GM19455 (cell line): ENCODE measurements around the gene SETBP1.

Experiments
- ATAC-seq: cut with Tn5 transposase; IDR thresholded peaks from one replicate; pipeline ENCODE4 v1.9.1; 2021; ENCODE audit not compliant: unreplicated experiment

SETBP1 gene

DNA sequence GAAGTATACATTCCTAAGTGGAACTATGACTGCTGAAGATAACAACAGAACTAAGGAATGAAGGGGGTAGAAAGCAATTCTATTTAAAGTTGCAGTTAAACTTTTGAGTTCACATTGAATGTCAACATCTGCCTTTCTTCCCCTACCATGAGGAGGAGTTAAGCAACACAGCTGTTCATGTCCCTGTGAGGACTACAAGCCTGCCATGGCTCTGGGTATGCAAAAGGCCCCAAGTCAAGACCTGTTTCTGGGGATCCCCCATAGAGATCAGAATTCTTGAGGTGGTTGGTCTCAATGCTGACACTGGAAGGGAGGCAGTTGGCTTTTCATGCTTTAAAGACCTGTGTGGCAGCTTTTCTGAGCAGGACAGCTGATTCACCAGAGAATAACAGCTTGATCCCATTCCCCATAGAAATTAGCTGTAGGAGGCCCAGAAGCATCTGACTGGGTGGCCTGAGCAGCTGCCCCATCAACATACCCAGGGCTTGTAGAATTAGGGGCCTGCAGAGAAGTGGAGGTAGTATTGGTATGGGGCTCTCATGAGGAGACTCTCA lies 131.0 kb downstream of the SETBP1 start:
- no peak for ATAC-seq

DNA sequence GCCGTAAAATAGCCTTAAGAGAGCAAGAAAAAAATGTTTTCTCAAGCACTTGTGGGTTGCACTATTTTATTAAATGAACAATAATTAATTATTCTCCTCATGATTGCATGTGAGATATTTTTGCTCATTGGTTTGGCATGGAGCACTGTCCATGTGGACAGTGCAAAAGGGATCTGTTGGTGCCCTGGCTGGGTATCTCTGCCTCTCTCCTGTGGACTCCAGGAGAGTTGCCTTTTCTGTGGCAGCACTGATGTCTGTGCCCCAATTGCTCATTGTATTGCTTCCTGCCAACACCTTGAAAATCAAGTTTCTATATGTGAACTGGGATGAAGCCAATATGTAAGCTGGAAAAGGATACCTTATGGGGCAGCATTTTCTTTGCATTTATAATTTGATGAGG lies 131.7 kb downstream of the SETBP1 start:
- no peak for ATAC-seq

DNA sequence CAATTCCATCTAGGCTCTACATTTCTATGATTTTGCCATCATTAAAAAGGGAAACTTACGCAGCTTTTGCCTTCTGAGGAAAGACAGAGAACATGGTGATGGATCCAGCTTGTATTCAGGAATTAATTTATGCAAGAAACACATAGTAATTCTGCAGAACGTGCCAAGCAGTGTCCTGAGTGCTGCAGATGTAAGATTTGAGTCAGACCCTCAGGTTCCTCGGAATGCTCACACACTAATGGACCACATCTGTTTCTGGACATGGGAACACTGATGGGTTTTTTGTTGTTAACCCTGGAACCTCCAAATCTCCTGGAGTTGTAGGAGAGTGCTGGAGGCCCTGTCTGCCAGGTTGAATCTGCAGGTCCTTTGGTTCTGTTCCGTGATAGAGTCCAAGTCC lies 132.9 kb downstream of the SETBP1 start:
- no peak for ATAC-seq

DNA sequence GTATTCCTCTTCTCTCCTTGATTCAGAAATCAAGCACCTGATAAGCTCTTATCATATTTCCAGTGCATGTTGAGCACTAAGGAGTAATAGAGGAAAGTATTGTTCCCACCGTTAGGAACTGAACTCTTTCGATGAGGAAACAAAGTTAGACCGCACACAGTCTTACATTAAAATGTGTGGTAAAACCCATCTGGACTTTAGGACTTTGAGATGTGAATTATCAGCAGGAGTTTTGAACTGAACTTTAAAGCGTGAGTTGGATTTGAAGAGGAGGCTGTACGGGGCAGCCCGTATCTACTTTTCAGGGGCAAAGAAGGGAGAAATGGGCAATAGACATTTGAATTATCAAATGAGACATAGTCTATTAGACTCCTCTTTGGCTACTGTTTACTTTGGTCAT lies 134.4 kb downstream of the SETBP1 start:
- ATAC-seq, result no peak

DNA sequence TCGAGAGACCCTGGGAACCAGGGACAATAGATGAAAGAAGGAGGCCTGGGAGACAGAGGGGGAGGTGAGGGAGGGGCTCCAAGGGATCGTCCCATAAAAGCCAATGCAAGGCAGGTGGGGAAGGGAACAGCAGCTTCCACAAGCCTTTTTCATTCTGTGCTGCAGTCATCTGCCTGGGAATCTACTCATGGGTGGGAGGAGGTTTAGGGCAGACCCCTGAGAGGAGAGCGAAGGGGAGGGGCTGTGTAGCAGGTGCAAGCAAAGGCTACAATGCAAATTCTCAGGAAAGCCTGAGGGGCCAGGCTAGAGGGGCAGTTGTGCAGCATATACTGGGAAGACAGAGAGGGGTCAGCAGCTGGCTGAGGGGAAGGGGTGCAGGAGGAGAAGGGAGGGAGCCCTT lies 135.4 kb downstream of the SETBP1 start:
- ATAC-seq, result no peak

DNA sequence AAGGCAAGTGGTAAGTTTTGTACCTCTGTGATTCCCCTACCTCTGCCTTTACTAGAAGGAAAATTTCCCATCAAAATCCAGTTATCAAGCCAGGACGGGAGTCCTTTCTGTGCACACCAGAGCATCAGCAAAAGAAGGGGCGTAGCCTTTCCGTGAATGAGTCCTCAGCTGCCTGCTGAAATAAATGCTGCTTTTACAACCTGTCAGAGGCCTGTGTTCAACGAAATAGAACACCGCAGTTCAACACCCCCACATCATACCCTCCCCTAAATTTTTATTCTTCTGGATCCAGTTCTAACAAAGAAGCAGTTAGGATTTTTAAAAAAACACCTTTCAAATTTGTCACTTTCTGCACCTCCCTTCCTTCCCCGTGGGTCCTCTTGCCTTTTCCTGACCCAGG lies 135.8 kb downstream of the SETBP1 start:
- no peak for ATAC-seq

DNA sequence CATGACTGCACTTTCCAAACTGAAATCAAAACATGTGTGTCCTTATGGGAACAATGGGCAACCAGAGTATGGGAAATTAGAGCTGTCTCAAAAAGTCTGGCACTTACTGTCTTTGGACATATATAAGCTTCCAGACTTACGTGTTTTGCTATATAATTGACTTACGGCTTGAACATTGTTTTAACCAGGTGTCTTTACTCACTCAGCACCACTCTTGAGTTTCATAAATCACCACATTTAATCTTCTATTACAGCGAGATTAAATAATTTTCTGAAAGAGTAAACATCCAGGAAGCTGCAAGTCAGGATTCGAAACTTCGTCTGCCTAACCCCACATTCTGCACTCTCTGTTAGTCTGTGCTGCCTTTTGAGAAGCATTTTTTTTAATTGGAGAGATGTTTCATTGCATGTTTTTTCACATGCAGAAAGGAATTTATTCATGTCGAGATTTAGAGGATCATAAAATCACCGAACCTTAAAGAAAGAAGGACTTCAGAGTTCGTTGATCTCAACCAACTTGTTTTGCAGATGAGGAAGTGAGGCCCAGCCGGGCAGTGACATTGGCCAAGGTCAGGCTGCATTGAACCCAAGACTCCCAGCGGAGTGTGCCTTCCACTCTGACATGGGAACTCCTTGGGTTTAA lies 137.3 kb downstream of the SETBP1 start:
- no peak for ATAC-seq

DNA sequence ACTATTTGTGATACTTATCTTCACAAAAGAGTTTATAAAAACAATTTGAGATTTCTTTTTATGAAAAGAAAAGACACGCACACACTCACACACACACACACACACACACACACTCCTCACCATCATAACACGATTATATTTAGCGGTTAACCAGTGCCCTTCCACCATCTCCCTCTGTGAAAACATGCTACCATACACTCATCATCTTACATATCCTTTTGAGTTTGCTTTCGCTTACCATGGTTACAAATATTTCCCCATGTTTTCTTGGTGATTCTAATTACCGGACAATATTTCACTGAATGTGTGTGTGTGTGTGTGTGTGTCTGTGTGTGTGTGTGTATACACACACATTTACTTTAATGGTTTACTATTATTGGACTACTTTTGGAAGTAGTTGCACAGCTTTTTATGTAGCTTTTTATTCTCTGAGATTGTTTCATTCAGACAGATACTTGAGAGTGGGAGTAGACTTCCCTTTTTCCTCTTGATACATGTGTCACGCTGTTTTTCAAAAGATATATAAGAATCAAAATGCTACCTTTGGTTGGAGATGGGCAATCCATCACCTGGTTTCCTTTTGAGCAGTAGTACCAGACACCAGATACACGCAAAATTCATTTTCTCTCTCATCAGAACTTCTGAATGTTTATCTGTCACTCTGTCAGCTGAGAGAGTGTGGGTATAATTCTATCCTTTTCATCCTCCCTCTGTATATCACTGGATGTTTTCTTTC lies 138.1 kb downstream of the SETBP1 start:
- no peak for ATAC-seq

DNA sequence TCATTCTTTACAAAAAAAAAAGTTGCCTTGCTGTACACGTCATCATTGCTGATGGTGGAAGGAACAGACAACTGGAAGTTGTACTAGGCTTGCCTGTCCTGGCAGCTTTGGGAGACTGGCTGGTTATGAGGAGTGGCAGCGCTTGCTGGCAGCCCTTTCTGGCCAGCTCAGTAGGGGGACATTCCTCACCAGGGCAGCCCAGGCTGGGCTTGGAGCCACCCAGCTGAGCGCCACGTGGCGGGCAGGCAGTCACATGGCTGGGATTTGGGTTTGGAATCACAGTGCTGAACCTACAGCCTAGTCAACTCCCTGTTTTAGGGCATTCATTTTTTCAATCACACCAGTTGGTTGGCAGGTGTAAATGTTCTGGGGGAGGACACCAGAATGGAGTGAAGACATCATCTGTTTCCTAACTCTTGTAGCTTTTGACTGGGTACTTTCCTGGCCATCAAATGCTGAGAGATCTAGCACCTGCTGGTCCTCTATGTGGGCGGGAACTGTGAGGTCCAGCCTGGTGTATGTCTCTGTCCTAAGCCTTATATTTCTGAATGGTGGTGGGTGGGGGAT lies 139.3 kb downstream of the SETBP1 start:
- no peak for ATAC-seq

DNA sequence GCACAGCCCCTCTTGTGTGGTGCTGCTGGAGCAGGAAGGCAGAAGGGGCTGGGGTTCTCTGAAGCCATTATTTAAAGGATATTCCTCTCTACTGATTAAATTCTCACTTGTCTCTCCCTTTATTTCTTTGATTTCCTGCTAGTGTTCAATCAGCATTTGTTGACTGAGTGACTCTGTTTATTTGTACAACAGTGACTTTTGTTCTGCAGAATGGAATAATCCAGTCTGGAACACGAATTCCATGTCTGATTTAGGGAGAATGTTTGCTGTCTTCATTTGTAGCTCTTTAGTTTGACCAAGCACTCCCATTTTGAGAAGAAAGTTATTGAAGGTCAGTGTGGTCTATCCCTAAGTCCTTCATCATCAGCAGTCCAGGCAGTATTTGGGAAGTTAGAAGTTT lies 141.2 kb downstream of the SETBP1 start:
- no peak for ATAC-seq

DNA sequence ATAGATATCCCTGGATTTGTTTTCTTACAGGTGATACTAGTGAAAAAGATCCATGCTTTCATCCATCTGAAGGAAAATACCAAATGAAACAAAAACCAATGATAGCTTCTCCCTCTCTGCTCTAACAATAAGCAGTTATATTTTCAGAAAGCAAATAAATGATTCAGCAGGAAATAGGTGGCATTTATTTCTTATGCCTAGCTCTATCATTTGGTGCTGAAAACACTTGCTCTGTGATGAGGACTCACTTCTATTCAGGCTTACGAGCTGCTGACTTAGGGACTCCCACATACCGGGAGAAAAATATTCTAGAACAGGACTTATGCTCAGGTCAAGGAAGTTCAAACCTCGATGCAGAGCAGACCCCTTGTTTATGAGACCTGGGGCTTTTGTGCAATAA lies 142.6 kb downstream of the SETBP1 start:
- no peak for ATAC-seq

DNA sequence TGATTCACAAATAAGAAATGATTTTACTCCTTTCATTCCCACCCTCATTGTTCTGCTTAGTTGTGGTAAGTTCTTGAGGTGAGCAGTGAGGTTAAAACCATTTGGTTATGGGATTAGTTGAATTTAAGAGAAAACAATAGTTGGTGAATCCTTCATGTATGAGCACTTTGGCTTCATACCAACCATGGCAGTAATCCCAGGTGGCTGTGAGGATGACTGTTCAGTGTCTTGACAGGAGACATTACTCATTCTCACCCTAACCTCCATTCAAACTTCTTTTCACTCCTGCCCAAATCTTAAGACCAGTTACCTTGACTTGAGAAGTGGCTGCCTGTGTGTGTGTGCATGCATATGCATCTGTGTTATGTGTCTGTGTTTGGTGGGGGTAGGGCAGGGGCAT lies 143.1 kb downstream of the SETBP1 start:
- no peak for ATAC-seq

DNA sequence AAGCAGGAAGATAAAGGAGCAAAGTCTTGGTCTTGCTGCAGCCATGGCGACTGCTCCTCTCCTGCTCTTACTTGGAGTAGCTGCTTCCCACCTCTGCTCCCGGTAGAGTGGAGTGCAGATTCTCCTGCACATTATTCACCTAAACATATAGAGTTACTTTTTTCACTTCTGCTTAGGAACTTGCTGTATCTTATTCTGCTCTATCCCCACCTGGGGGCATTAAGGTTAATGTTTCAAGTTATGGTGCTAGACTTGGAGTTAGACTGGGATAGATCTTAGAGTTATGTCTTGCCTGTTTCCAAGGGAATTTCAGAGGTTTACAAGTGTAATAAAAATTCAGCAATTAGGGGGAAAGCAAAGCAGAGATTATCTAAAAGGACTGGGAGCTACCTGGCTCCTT lies 144.2 kb downstream of the SETBP1 start:
- ATAC-seq, result no peak

DNA sequence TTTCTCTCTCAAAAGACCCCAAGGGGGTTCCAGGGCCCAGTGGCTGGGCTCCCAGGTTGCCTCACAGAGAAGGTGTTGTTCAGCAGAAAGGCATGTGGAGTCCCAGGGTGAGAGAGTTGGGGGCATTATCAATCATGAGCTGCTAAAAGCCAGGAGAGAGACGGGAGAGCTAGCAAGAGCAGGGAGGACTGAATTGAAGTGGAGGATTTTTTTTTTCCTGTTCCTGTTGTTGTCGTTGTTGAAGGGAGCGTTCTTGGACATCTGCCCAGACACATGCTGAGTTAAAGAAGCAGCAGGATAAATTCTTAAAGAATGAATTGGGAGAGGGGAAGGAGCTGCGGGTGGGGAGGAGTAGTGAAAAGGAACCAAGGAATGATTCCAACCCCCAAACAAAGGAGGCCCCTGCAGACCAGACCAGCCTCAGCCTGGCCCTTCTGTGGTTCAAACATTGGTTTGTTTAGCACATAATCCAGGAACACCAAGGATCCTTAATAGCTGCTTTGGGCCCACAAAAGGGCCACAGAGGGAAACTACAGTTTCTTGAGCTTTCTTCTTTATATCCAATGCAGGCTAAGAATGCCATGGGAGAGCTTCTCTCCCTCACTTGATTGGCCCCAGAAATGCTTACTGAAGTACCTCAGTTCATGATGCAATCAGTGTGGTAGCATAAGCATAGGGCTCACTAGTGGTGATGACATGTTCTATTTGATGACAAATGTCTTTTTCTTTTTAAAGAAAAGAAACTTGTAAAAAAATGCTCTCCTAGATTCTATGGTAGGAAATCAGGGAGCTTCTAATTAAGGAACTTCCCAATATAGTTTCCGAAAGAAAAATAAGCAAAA lies 146.0 kb downstream of the SETBP1 start:
- ATAC-seq, result no peak

DNA sequence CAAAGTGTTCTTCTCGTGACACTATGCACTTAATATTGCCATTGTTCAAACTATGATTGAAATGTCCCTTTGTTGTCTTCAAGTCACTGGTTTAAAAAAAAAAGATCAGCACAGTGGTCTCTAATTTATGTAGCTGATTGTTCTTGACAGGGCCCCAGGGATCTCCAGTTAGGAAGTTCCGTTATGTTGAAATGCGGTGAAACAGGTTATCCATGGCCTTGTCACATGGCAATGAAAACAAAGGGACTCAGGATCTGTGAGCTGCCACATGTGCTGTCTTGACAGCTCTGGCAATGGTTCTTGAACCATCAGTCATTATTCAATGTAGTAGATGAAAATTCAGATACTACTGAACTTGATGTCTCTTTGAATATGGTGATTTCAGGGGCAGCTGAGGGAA lies 147.4 kb downstream of the SETBP1 start:
- ATAC-seq, result no peak

DNA sequence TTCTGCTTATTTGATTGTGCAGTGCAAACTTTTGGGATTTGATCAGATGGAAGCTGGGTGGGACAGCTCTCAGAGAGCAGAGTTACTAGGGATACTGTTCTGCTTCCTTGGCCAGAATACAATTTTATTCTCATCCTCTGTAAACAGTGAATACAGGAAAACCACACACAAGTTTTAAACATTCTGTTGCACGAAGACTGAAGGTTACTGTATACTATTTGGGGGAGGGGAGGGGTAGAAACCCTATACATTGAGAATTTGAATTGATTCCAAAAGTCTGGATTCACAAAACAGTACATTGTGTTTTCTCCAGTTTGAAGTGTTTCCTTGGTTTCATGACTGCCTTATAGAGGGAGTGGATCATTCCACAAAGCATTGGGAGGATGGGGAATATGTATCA lies 149.9 kb downstream of the SETBP1 start:
- ATAC-seq, result no peak

DNA sequence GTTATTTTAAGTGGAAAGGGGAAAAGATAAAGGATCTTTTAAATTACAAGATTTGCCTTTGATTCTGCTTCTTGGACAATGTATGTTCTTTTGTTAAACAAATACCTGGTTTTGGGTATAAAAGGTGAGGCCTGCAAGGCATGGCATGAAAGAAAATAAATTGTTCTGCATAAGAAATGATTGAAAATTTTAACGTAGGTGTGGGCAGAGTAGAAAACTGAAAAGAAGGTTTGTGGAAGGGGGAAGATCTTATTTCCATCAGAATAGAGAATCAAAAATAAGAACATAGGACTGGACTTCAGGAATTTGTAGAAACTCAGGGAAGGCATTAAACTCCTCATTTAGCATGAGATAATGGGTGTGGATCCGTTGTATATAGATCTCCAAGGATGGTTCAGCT lies 153.1 kb downstream of the SETBP1 start:
- no peak for ATAC-seq

DNA sequence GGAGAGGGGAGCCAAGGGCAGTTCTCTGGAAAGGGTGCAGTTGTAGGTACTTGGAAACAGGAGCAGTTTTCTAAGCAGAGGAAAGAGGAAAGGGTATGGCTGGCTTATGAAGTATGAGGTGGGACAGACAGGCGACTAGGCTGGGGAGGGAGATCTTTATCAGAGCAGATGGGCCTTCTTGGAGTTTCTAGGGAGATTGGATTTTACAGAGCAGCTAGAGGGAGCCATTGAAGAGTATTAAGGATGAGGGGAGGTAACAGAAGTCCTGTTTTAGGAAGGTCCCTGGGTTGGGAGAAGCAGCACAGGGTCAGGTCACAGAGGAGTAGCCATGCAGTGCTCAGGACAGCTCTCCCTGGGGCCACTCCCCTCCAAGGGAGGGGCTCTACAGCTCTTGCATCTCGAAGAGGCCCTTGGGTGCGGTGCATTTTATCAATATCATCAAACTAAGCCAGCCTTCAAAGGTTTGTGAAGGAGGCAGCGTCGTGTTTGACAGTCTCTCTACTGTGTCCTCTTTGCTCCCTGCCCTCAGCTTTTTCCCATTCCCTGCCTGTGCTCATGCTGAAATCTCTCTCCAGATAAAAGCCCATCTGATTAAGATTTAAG lies 154.3 kb downstream of the SETBP1 start:
- ATAC-seq, result no peak

DNA sequence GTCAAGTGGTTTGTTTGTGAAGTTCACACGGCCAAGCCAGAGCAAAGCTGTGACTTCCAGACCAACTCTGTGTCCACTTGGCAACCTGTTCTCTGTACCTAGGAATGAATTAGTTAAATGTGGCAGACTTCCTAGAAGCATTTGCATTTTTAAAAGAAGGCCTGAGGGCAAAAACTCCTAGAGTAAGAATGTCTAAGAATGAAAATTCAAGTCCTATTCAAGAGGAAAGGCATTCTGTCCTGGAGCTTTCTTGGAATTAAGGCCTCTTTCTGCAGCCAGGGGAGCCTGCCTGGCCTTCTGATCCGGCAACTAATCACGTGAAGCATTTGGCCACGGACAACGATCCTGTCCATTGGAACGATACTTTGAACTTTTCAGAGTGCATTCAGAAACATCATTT lies 155.0 kb downstream of the SETBP1 start:
- no peak for ATAC-seq

DNA sequence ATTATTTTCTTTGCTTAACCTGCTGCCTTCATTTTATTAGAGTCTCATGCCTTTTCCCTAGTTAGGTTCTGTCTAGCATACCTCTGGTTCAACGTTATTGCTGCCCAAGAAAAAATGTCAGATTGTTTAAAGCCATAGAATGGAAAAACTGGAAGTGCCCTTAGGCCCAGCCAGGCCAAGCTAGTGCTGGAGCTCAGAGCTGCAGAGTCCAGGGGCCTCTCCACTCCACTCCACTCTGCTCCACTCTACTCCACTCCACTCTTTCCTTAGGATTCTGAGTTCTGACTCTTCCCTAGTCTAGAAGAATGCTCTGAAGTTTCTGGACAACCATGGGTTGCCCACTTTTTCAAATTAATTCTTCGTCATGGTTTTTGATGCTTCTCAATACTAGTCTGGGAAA lies 155.6 kb downstream of the SETBP1 start:
- no peak for ATAC-seq
